ENCODE data around the gene CUTC. TPM values are rescaled to one million over a fixed set of nuclear protein-coding genes. Genes with fewer than 3 reads are reported as not detected.

Gene CUTC
- total and polyA plus RNA-seq, 4 donors, result 10.3 to 23.4 (median 17.3) TPM

- H3K9me3 ChIP-seq (ENCODE audit: control insufficient read depth in 4 of 4, low read length in 3 of 4), result no peaks in the 10 kb centered on the region
- no peak overlapping the region for H3K9ac ChIP-seq (ENCODE audit: low read depth in 1 of 2, low read length in 2 of 2)
- H3K27me3 ChIP-seq (ENCODE audit: control insufficient read depth in 4 of 4, insufficient read depth in 4 of 4, low read length in 3 of 4), result no peaks in the 10 kb centered on the region
- peaks cover 0 to 17% (median 3%) of the 10 kb centered on the region in 4 donors for H3K4me1 ChIP-seq (ENCODE audit: control insufficient read depth in 4 of 4, insufficient read depth in 4 of 4, low read length in 3 of 4)
- H3K4me3 ChIP-seq (ENCODE audit: low read depth in 1 of 3, low read length in 3 of 3), result no peak overlapping the region
- 97% methylated on average over 4 of the region's 4 CpGs for WGBS
- no peak overlapping the region for H3K27ac ChIP-seq (ENCODE audit: low read depth in 1 of 2, low read length in 2 of 2)
- no peak for DNase-seq (ENCODE audit: low spot score)
- no peak for TF ChIP-seq HNF4A (conservative IDR thresholded peaks at IDR 0.05)
- no peak for TF ChIP-seq RAD21 (IDR thresholded peaks at IDR 0.05)
- no peak for TF ChIP-seq TAF1 (conservative IDR thresholded peaks at IDR 0.05)
- TF ChIP-seq RXRA (IDR thresholded peaks at IDR 0.05), result no peak
- TF ChIP-seq FOXA2 (IDR thresholded peaks at IDR 0.05), result no peak
- no peak for TF ChIP-seq GABPA (IDR thresholded peaks at IDR 0.05 in 1 of 2, conservative IDR thresholded peaks at IDR 0.05 in 1 of 2)
- TF ChIP-seq EGR1 (IDR thresholded peaks at IDR 0.05; ENCODE audit: low read depth in 2 of 2), result no peak
- TF ChIP-seq NR2F2 (IDR thresholded peaks at IDR 0.05), result no peak
- no peak for TF ChIP-seq FOXA1 (IDR thresholded peaks at IDR 0.05)
- TF ChIP-seq, protein P1, sequence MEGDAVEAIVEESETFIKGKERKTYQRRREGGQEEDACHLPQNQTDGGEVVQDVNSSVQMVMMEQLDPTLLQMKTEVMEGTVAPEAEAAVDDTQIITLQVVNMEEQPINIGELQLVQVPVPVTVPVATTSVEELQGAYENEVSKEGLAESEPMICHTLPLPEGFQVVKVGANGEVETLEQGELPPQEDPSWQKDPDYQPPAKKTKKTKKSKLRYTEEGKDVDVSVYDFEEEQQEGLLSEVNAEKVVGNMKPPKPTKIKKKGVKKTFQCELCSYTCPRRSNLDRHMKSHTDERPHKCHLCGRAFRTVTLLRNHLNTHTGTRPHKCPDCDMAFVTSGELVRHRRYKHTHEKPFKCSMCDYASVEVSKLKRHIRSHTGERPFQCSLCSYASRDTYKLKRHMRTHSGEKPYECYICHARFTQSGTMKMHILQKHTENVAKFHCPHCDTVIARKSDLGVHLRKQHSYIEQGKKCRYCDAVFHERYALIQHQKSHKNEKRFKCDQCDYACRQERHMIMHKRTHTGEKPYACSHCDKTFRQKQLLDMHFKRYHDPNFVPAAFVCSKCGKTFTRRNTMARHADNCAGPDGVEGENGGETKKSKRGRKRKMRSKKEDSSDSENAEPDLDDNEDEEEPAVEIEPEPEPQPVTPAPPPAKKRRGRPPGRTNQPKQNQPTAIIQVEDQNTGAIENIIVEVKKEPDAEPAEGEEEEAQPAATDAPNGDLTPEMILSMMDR (IDR thresholded peaks at IDR 0.05; ENCODE audit: low read depth, low read length, missing input control), result no peak
- no peak for TF ChIP-seq YY1 (IDR thresholded peaks at IDR 0.05)
- TF ChIP-seq ZBTB33 (IDR thresholded peaks at IDR 0.05), result no peak
- H3K36me3 ChIP-seq (ENCODE audit: control insufficient read depth in 4 of 4, insufficient read depth in 3 of 4, low read depth in 1 of 4, low read length in 3 of 4), result peaks cover 14 to 56% (median 34%) of the 10 kb centered on the region in 4 donors
Observed at GRCh38 chr10:99700649-99701048, 31.4 kb upstream of the CUTC start.

DNA sequence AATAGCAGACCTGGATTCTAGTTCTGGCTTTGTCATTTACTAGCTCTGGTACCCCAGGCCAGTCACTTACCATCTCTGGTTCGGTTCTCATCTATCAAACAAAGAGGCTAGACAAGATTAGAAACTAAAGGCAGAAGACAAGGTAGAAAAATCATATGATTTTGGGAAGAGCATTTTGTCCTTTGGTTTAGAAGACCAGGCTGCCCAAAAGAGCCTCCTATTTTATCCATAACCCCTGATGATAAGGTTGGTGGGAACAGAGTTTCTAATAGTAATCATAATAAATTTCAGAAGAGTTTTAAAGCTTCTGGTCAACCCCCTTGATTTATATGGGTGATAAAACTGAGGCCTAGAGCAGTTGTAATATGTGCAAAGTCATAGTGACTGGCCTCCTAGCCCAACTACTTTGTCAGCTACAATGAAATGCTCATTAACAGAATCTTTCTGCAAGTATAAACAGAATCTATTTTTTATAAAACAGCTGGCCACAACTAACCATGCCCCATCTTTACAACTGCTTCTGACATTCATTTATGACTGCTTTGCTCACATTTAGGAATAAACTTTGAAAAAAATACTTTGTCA, 23.5 kb upstream of the CUTC start:
- H3K4me1 ChIP-seq (ENCODE audit: control insufficient read depth in 4 of 4, insufficient read depth in 4 of 4, low read length in 3 of 4), result no peaks in the 10 kb centered on the region
- H3K9me3 ChIP-seq (ENCODE audit: control insufficient read depth in 4 of 4, low read length in 3 of 4), result no peaks in the 10 kb centered on the region
- no peak overlapping the region for H3K27ac ChIP-seq (ENCODE audit: low read depth in 1 of 2, low read length in 2 of 2)
- no peak overlapping the region for H3K9ac ChIP-seq (ENCODE audit: low read depth in 1 of 2, low read length in 2 of 2)
- TF ChIP-seq SP1 (IDR thresholded peaks at IDR 0.05), result no peak
- TF ChIP-seq, protein P2, sequence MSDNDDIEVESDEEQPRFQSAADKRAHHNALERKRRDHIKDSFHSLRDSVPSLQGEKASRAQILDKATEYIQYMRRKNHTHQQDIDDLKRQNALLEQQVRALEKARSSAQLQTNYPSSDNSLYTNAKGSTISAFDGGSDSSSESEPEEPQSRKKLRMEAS (IDR thresholded peaks at IDR 0.05), result no peak
- TF ChIP-seq RXRA (IDR thresholded peaks at IDR 0.05), result no peak
- no peak for TF ChIP-seq HNF4A (conservative IDR thresholded peaks at IDR 0.05)
- H3K27me3 ChIP-seq (ENCODE audit: control insufficient read depth in 4 of 4, insufficient read depth in 4 of 4, low read length in 3 of 4), result no peaks in the 10 kb centered on the region
- no peak for DNase-seq (ENCODE audit: low spot score)
- H3K36me3 ChIP-seq (ENCODE audit: control insufficient read depth in 4 of 4, insufficient read depth in 3 of 4, low read depth in 1 of 4, low read length in 3 of 4), result peaks cover 7 to 50% (median 31%) of the 10 kb centered on the region in 4 donors
- WGBS, result 94% methylated on average over 1 of the region's 1 CpG
- H3K4me3 ChIP-seq (ENCODE audit: low read depth in 1 of 3, low read length in 3 of 3), result no peak overlapping the region

Measured in liver (tissue), 9 donors.